NOMO-1 treated with DMSO at 0.1 percent for 48 hours (cell line): ENCODE data around the gene EOLA1.
"Not testable (repeated sequence)": the region's sequence is repeated elsewhere in the genome, so short reads cannot be mapped to it uniquely, and the experiment has no call there.

ENCODE experiments used
- DNase-seq: peaks from one replicate; lab custom pipeline; 2025; ENCODE audit not compliant: unreplicated experiment; lab: John Stamatoyannopoulos, UW

The EOLA1 gene

DNA sequence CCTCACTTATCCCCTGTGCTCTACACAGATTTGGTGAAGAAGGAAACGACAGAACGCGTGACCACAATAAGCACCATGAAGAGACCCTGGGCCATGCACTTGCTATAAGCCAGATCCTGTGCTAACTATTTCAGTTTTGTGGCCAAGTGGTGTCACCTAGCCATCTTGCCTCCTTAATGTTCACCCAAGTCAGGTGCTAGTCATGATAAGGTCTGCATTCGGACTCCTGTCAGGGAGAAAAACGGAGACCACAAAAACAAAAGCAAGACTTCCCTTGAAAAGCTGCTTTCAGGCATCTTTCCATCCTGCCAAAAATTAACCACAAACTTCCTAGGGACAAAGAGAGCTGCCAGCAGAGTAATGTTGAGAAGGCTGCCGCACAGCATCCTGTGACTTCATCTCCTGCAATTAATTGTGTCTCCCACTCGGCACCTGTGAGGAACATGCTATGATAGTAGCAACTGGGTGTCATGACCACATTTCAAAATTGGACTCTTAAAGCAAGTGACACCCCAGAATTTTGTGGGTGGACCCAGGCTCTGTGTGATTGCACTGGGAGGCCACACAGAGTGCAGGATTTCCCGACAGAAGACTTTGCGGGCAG lies 26.9 kb upstream of the EOLA1 start:
- DNase-seq: no peak

GRCh38 chrX:149515954-149516602 lies 24.7 kb upstream of the EOLA1 start:
- no peak for DNase-seq

- DNase-seq: no peak
These were observed 24.2 kb upstream of the EOLA1 start for GRCh38 chrX:149516604-149517003.

- no peak for DNase-seq
These were observed 23.5 kb upstream of the EOLA1 start for GRCh38 chrX:149517308-149517707.

DNA sequence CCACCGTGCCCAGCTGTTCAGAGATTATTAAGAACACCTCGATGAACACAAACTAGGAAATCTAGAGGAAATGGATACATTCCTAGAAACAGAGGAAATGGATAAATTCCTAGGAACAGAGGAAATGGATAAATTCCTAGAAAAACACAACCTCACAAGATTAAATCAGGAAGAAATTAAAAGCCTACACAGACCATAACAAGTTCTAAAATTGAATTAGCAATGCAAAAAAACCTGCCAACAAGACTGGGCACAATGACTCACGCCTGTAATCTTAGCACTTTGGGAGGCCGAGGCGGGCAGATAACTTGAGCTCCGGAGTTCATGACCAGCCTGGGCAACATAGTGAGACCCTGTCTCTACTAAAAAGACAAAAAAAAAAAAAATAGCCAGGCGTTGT lies 22.6 kb upstream of the EOLA1 start:
- no peak for DNase-seq

GRCh38 chrX:149520636-149521277 lies 20.1 kb upstream of the EOLA1 start:
- DNase-seq: not testable (repeated sequence)

- no peak for DNase-seq
These were observed 19.4 kb upstream of the EOLA1 start for GRCh38 chrX:149521438-149521837.

DNA sequence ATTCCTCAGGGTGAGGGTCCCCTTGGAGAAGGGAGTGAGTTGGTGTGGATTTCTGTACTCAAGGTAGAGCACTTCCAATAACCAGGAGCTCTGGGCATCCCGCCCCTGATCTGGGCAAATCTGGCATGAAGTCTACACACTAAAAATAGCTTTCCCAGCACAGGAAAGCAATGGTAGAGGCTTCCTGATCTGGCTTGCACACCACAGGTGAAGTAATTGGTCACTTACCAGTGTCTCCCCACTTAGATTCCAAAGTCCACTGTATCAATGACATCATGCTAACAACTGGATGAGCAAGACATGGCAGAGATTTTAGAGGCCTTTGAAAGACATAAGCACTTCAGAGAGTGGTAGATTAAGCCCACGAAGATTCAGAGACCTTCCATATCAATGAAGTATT lies 17.9 kb upstream of the EOLA1 start:
- no peak for DNase-seq

DNA sequence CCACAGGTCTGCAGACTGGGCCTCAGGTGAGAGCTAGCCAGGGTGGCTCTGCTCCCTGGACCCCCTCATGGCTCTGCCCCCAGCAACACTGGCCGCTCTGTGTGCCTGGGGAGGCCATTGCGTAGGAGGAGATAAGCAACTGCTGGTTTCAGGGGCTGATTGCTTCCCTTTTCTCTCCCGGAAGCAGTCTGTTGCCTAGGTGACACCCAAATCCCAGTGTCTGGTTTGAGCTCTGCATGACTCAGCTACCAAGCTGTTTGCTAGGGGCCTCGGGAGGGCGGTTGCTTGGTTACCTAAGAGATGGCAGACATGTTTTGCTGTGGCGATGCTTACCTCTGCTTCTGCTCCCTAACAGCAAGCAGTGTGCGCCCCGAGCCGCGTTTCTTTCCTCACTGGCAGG lies 15.4 kb upstream of the EOLA1 start:
- peak; percentile 70 for DNase-seq

- DNase-seq: not testable (repeated sequence)
These were observed 14.9 kb upstream of the EOLA1 start for GRCh38 chrX:149525903-149526302.

DNA sequence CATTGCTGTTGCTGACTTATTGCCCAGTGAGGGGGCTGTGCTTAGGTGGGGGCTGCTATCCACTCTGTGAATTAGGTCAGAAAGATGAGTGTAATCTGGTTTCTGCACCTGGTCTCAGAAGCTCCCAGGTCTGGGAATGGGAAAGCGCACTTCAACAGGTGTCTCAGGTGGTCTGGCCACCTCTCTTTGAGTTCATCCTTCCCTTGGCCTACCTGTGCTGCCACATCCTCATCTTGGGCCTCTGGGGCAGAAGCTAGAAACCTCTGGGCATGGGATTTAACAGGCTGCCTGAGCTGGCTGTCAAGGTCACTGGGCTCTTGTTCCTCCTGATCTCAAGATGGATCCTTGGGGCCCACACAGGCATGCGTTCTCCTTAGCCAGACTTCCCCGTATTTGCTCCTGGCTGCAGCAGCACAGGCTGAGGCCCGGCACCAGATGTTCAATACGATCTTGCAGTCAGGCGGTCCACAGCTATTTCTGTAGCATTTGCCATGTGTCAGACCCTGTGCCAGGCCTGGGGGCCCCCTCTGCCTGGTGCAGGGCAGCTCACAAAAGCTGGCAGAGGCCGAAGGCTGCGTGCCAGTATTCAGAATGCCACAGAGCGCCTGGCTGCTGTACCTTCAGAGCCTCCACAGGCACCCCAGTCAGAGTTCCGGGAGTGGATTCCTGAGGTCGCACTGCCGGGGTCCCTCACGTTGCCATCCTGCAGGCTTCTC lies 14.3 kb upstream of the EOLA1 start:
- DNase-seq: not testable (repeated sequence)

DNA sequence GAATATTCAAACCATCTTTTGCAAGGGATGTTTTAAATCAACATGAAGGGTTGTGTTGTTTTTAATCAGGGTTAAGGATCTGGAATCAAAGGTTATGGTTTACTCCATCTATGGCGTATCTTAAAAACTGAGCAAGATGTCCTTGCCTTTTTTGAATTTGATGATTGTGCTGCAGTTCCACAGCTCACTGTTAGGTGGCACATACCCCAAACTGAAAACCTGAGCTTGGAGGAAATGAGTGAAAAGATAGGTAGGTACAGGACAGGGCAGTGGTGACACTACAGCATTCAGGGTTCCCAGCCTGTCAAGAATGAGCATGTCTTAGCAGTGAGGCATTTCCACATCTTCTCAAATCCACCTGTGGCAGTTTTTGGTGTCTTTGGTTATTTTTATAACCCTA lies 13.1 kb upstream of the EOLA1 start:
- DNase-seq: peak; percentile 22

DNA sequence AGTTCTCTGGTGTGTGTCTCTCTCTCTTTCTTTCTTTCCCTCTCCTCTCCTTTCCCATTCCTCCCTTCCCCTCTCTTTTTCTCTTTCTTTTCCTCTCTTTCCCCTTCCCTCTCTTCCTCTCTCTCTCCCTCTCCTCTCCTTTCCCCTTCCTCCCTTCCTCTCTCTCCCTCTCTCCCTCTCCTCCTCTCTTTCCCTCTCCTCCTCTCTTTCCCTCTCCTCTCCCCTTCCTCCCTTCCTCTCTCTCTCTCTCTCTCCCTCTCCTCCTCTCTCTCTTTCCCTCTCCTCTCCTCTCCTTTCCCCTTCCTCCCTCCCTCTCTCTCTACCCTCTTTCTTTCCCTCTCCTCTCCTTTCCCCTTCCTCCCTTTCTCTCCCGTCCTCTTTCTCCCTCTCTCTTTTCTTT lies 12.4 kb upstream of the EOLA1 start:
- DNase-seq: no peak

GRCh38 chrX:149531599-149531998 lies 9.2 kb upstream of the EOLA1 start:
- DNase-seq: peak; percentile 61

DNA sequence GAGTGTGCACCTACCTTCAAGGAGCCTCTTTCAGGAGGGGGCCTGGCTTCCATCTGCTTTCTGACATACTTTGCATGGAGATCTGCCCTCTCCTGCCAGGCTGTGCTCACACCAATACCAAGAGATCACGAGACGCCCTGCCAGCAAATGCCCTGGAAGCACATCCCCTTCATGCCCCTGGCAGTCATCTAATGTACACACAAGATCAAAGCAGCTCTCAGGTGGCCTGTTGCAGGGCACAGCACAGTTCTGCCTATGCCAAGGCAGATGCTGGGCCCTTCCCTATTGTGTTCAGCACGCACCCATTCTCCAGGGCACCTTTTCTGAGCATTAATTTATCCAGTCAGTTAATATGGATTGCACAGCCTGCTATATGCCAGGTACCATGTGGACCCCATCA lies 7.9 kb upstream of the EOLA1 start:
- DNase-seq: not testable (repeated sequence)

GRCh38 chrX:149533999-149534398 lies 6.8 kb upstream of the EOLA1 start:
- not testable (repeated sequence) for DNase-seq

DNA sequence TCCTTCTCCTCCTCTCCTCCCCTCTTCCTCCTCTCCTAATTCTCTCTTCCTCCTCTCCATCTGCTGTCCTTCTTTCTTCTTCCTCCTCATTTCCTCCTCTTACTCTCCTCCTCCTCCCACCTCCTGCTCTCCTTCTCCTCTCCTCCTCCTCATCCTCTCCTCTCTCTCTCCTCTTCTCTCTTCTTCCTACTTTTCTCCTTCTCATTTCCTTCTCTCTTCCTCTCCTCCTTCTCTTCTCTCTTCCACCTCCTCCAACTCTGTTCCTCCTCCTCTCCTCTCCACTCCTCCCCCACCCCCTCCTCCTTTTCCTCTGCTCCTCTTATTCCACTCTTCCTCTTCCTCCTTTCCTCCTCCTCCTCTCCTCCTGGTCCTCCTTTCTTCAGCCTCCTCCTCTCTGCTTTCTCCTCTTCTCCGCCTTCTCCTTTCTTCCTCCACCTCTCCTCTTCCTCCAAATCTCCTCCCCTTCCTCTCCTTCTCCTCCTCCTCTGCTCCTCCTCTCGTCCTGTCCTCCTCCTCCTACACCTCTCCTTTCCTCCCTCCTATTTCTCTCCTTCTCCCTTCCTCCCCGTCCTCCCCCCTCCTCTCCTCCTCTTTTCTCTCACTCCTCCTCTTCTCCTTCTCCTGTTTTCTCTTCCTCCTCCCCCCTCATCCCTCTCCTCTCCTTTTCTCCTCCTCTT lies 5.7 kb upstream of the EOLA1 start:
- not testable (repeated sequence) for DNase-seq

DNA sequence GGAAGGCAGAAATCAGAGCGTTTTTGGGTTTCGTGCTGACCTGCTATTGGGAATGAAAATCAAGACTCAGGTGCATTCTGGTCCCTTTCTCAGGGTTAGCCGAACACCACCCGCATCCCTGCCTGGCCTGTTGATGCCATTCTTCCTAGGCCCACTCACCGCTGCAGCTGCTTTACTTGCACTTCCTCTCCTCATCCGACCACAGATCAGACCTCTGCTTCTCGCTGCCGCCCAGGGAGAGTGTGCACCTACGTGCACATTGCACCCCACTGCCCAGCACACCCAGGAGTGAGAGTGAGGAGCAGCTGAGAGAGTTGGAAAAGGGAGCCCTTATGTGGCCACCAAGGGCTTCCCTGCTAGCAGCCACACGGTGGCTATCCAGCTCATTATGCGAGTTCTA lies 3.3 kb upstream of the EOLA1 start:
- DNase-seq: not testable (repeated sequence)

DNA sequence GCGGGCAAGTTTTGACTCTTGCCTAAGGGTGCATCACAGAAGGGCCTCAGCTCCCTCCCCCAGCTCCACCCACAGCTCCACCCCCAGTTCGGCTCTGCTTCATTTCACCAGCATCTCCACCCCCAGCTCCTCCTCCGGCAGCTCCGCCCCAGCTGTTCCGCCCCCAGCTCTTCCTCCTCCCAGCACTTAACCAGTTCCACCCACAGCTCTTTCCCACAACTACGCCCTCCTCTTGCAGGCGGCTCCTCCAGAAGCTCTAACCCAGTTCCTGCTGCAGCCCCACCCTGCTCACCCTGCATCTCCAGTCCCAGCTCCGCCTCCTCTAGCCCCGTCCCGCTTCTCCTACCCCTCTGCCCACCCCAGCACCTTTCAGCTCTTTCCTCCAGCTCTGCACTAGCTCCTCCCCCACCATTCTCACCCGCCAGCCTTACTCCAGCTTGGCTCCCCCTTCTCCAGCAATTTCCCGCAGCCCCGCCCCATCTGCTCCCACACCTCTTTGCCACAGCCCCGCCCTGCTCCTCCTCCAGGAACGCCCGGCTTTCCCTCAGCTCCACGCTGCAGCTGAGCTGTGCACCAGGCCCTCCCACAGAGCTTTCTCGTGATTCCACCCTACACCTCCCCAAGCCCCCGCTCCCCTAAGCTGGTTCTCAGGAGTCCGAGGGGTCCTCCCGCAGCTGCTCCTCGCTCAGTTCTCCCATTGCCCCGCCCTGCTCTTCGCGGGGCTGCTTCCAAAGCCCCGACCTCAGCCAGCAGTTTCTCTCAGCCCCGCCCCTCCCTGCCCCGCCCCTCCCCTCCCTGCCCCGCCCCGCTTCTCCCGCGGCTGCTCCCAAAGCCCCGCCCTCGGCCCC lies 1.3 kb upstream of the EOLA1 start:
- DNase-seq: peak; percentile 89

DNA sequence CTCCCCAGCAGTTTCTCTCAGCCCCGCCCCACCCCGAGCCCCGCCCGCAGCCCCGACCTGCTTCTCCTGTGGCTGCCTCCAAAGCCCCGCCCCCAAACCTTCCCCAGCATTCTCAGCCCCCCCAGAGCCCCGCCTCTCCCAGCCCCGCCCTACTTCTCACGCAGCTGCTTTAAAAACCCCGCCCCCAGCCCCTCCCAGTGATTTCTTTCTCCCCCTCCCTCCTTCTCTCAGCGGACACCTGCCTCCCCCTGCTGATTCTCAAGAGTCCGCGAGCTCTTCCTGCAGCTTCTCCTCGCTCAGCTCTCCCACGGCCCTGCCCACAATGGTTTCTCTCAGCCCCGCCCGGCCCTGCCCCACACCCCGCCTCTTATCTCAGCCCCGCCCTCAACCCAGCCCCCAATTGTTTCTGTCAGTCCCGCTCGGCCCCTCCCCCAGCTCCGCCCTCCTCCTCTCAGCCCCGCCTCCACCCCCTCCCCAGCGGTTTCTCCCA lies 636 bp upstream of the EOLA1 start:
- peak; percentile 64 for DNase-seq
